ENCODE data around the gene ZNF616. TPM values are rescaled to one million over a fixed set of nuclear protein-coding genes. Genes with fewer than 3 reads are reported as not detected.
A peak's percentile ranks its signal among the peaks of the same experiment; 100 is the strongest.
"Not testable (repeated sequence)": the region's sequence is repeated elsewhere in the genome, so short reads cannot be mapped to it uniquely, and the experiment has no call there.

Gene ZNF616
- total RNA-seq, 1 experiment from 2014 or later = 1.6 TPM

DNA sequence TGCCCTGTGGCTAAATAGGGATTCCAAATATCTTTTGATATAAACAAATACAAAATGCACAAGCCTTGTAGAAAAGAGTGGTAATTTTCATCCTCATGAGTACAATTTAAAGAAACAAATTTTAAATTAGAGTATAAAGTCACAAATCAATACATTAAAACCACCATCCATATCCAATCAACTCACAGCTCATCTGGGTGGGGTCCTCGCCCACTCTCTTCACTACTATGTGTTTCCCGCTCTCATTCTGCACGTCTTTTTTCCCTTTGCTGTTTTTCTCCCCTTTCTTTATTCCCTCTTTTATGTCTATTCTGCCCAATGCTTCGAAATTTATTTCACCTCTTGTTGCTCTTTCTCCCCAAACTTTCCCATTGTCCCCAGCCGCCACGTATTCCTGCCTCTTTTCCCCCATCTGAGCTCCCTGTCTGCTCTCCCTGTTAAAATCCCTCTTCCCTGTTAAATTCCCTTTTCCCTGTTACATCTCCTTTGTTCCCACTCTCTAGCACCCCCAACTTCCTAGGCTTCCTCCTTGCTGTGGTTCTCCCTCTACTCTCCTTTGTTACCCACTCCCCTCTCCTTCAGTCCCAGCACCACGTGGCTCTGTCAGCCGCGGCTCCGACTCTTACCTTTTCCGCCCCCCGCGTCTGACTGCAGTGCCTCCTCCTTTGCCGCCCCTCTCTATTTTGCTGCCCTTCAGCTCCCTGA lies 1.3 kb downstream of the ZNF616 start:
- Histone ChIP-seq H3K36me3 (peaks cover 10% of the 10 kb centered on the region; the same call in 1 of the 2 replicates), H3K27me3 (no peaks in the 10 kb centered on the region), H3K4me3 (peak overlapping the region; percentile 68), H3K9me3 (peaks cover 29% of the 10 kb centered on the region)
- DNase-seq = peak; percentile 25

DNA sequence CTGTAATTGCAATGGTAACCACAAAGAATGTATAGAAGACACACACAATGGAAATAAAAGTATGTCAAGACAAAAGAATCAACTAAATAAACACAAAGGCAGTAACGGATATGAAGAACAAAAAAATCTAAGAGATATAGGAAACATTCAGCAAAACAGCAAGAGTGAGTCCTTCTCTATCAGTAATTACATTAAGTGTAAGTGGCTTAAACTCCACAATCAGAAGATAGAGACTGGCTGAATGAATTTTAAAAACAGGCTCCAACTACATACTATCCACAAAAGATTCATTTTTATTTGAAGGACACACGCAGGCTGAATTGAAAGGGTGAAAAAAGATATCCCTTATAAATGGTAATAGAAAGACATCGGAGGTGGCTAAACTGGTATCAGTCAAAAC lies 19.5 kb downstream of the ZNF616 start:
- H3K27me3 ChIP-seq = no peaks in the 10 kb centered on the region
- peaks cover 63% of the 10 kb centered on the region for H3K9me3 ChIP-seq
- H3K36me3 ChIP-seq = peaks cover 78% of the 10 kb centered on the region
- DNase-seq = no peak
- H3K4me3 ChIP-seq = no peak overlapping the region

DNA sequence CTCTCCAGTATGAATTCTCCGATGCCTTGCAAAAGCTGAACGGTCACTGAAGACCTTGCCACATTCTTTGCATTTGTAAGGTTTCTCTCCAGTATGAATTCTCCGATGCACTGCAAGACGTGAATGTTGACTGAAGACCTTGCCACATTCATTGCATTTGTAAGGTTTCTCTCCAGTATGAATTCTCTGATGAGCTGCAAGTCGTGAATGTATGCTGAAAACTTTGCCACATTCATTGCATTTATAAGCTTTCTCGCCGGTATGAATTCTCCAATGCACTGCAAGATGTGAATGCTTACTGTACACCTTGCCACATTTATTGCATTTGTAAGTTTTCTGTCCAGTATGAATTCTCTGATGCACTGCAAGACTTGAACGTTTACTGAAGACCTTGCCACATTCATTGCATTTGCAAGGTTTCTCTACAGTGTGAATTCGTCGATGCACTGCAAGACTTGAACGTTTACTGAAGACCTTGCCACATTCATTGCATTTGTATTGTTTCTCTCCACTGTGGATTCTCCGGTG lies 24.1 kb downstream of the ZNF616 start:
- DNase-seq = no peak
- peaks cover 53% of the 10 kb centered on the region for H3K36me3 ChIP-seq
- peaks cover 89% of the 10 kb centered on the region for H3K9me3 ChIP-seq
- H3K4me3 ChIP-seq = no peak overlapping the region
- H3K27me3 ChIP-seq = no peaks in the 10 kb centered on the region

DNA sequence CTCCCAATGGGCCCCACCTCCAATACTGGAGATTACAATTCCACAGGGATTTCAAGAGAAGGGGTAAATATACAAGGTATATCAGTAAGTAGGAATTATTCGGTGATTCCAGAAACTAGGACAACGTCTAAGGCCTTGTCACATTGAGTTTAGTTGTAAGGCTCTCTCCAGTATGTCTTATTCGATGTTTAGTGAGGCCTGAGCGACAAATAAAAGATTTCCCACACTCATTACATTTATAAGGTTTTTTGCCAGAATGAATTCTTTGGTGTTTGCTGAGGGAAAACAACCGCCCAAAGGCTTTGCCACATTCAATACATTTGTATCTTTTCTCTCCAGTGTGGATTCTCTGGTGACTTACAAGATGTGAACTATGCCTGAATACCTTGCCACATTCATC lies 25.0 kb downstream of the ZNF616 start:
- H3K9me3 ChIP-seq = peaks cover 86% of the 10 kb centered on the region

DNA sequence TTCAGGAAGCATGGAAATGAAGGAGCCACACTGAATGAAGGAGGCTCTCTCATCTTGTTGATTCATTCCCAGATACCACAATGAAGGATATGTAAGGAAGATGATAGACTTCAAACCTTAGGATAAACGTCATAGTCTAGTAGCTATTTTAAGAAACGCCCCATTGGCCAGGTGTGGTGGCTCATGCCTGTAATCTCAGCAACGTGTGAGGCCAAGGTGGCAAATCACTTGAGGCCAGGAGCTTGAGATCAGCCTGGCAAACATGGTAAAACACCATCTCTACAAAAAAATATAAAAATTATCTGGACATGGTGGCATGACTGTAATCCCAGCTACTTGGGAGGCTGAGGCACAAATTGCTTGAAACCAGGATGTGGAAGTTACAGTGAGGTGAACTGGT lies 27.1 kb downstream of the ZNF616 start:
- peaks cover 74% of the 10 kb centered on the region for H3K9me3 ChIP-seq
- peaks cover 28% of the 10 kb centered on the region for H3K36me3 ChIP-seq
- no peak for DNase-seq

More for the DNA sequence above, 25.0 kb downstream of the ZNF616 start:
- no peaks in the 10 kb centered on the region for H3K27me3 ChIP-seq
- peaks cover 44% of the 10 kb centered on the region for H3K36me3 ChIP-seq
- no peak for DNase-seq
- no peak overlapping the region for H3K4me3 ChIP-seq

DNA sequence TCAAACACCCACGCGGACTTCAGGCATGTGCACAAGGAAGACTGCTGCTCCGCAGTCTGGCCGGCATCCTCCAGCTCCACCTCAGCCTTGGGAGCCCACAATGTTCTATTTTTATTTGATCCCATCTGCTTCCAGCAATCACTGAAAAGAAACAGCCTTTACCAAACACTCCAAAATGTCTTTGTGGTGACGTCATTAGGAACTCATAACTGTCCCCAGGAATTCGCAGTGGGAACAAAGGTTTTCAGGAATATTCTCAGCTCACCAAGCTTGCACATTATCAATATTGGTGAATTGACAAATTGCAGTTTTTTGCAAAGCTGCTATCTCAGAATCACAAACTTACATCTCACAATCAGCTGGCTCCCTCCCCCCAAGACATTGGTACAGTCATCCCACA lies 29.0 kb downstream of the ZNF616 start:
- no peak for DNase-seq
- H3K4me3 ChIP-seq = no peak overlapping the region
- H3K36me3 ChIP-seq = peaks cover 12% of the 10 kb centered on the region
- peaks cover 70% of the 10 kb centered on the region for H3K9me3 ChIP-seq
- H3K27me3 ChIP-seq = no peaks in the 10 kb centered on the region

More for the DNA sequence above, 27.1 kb downstream of the ZNF616 start:
- Histone ChIP-seq H3K27me3 (no peaks in the 10 kb centered on the region), H3K4me3 (no peak overlapping the region)

DNA sequence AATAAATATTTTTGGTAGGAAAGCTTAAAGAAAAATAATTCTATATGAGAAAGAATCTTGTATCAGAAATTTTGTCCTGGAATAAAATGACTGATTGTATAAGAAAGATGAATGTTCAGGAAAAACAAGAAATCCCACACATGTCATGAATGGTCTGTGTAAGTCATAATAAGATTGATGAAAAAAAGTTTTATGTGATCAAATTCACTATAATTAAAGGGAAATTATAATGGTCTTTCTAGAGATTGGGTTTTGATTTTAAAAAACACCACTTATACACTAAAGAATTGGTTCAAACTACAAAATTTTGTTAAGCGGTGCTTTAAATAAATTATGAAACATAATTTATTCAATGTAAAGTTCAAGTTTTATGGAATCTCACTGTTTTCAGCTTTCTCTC lies 37.0 kb downstream of the ZNF616 start:
- peaks cover 41% of the 10 kb centered on the region for H3K9me3 ChIP-seq
- no peaks in the 10 kb centered on the region for H3K36me3 ChIP-seq
- H3K27me3 ChIP-seq = no peaks in the 10 kb centered on the region
- H3K4me3 ChIP-seq = no peak overlapping the region
- DNase-seq = no peak

DNA sequence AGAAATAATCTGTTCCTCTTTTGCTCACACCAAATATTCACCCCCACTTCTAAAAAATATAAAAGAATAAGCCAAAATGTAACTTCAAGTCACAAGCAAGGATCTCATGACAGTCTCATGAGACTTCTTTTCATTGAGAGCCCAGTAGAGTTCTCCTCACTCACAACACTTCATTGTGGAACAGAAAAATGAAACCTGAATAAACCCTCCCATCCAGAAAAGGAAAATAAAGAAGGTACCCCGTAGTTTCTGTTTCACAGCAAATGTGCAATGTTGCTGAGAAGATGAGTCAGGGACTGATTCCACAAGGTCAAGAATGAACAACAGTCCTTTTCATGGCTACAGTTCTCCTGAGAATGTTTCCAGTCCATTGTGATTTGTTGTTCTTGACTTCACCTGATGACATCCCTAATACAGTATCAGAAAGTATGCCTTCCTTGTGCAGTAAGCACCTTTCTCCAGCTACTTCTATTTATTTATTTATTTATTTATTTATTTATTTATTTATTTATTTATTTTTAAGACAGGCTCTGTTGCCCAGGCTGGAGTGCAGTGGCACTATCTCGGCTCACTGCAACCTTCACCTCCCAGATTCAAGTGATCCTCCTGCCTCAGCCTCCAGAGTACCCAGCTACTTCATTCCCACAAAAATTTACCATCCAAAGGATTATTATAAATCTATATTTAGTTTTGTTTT lies 37.7 kb downstream of the ZNF616 start:
- Histone ChIP-seq H3K36me3 (no peaks in the 10 kb centered on the region), H3K27me3 (no peaks in the 10 kb centered on the region), H3K4me3 (no peak overlapping the region), H3K9me3 (peaks cover 39% of the 10 kb centered on the region)
- DNase-seq = no peak

DNA sequence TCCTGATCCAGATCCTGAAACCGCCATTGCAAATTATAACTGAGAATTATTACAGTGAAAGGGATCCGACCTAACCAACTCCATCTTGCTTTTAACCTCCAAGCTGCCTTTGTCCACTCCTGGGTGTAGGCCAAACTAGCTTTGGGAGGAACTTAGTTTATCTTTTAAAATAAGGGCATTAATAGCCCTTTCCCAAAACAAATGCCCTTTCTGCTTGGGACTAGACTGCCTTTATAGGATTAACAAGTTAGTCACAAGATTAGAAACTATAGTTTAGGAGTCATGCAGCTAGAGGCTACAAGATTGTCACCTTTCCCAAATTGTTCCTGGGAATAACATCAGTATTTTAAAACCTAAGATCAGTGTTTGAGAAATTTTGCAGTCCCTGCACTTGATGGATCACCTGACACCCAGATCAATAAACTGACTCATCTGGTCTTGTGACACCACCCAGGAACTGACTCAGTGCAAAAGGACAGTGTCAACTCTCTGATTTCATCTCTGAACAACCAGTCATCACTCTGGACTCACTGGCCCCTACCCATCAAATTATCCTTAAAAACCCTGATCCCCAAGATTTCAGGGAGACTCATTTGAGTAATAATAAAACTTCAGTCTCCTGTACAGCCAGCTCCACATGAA lies 40.1 kb downstream of the ZNF616 start:
- no peak for DNase-seq
- Histone ChIP-seq H3K9me3 (peaks cover 33% of the 10 kb centered on the region), H3K27me3 (no peaks in the 10 kb centered on the region), H3K4me3 (no peak overlapping the region), H3K36me3 (peaks cover 2% of the 10 kb centered on the region; the same call in 1 of the 2 replicates)

DNA sequence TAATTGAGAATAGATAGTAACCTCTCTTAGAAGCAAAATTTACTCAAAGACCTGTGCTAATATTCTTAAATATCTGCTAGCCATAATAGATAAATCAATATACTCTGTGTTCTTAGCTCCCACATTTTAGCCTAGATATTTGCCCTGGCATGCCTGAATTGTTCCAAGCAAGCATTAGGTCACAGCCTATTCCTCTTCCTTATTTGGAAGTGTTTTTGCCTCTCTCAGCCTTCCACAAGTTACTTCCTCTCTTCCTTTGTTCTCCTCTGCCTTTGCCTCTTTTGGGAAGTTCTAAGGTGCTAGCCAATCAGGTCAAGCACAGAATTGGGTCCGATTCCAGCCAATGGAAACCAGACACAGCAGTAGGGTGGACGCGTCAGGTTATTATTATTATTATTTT lies 43.3 kb downstream of the ZNF616 start:
- not testable (repeated sequence) for DNase-seq, H3K27me3 ChIP-seq
- peaks cover 30% of the 10 kb centered on the region for H3K36me3 ChIP-seq
- peaks cover 46% of the 10 kb centered on the region for H3K9me3 ChIP-seq
- peak overlapping the region; percentile 94; the same call in 1 of the 2 replicates for H3K4me3 ChIP-seq

DNA sequence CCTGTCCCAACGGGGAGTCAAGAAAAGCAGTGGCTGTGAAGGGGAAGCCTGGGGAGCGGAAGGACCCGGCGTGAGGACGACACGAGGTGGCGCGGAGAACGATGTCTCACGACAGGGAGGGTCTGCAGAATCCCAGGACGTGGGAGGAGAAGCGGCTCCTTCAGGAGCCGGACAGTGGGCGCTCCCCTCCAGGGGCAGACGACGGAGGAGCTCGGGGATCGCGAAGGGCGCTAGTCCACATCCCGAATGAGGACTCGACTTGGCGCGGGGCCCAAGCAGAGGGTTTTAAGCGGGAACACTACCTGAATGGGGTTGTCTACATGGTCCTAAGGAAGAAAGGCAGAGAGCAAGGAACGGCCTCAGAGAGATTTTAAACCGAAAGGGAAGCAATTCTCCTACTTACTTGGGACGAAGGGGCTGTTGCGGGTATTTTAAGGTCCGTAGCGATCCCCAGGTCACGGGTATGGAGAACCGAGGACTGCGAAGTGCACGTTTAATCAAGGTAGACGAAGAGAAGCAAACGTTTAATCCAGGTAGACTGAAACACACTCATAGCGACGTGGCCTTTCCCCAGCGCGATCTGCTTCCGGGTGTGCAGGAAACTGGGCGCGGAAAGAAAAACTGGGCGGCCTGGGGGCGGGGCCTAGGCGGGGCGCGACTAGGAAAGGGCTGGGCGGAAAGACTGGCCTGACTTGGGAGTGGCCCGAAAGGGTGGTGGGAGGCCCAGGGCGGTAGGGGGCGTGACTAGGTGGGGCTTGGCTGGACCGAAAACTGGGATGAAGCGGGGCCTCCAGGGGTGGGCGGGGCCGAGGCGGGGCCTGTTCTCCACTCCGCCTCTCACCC lies 44.3 kb downstream of the ZNF616 start, which contains the start of gene ZNF841:
TSS of gene ZNF841 (minus strand) at position 594 of the 843 bp plus-strand sequence. CDS start 10,964 bp downstream, outside the sequence.
- H3K9me3 ChIP-seq = peaks cover 47% of the 10 kb centered on the region
- DNase-seq = peak; percentile 99
- H3K36me3 ChIP-seq = peaks cover 40% of the 10 kb centered on the region
- no peaks in the 10 kb centered on the region for H3K27me3 ChIP-seq
- peak within 1 kb of the TSS; percentile 94 for H3K4me3 ChIP-seq

DNA sequence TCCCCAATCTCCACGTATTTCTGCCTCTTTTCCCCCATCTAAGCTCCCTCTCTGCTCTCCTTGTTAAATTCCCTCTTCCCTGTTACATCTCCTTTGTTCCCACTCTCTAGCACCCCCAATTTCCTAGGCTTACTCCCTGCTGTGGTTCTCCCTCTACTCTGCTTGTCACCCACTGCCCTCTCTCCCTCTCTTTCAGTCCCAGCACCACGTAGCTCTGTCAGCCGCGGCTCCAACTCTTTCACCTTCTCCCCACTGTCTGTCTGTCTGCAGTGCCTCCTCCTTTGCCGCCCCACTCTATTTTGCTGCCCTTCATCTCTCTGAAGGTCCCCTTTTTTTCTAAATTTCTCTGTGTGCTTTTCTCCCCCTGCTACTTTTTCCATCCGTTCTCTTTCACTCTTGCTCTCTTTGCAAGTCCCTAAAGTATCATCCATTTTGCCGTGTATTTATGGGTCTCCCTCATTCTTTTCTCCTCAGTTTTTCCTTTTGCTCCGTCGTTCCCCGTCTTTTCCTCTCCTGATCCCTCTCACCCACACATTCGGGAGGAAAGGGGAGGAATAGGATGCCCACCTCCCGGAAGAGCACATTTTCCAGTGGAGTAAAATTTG lies 45.1 kb downstream of the ZNF616 start:
- no peak for DNase-seq

DNA sequence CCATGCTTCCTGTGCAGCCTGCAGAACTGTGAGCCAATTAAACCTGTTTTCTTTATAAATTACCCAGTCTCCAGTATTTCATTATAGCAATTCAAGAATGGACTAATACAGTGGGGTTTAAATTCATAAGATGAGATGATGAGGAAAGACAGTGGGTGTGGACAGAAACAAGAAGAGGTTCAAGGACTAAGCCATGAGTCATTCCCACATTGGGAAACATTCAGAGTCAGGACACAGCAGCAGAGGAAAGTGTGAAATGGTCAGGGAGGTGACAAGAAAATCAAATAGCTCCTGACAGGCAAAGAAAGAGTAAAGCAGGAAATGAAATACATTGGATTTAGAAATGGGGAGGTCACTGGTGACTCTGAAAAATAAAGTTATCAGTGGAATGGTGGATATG lies 53.3 kb downstream of the ZNF616 start:
- Histone ChIP-seq H3K9me3 (peaks cover 74% of the 10 kb centered on the region), H3K36me3 (peaks cover 98% of the 10 kb centered on the region), H3K27me3 (no peaks in the 10 kb centered on the region), H3K4me3 (no peak overlapping the region)
- no peak for DNase-seq

More for the DNA sequence above, 45.1 kb downstream of the ZNF616 start:
- H3K4me3 ChIP-seq = peak overlapping the region; percentile 94
- H3K36me3 ChIP-seq = peaks cover 48% of the 10 kb centered on the region
- H3K9me3 ChIP-seq = peaks cover 55% of the 10 kb centered on the region
- no peaks in the 10 kb centered on the region for H3K27me3 ChIP-seq

DNA sequence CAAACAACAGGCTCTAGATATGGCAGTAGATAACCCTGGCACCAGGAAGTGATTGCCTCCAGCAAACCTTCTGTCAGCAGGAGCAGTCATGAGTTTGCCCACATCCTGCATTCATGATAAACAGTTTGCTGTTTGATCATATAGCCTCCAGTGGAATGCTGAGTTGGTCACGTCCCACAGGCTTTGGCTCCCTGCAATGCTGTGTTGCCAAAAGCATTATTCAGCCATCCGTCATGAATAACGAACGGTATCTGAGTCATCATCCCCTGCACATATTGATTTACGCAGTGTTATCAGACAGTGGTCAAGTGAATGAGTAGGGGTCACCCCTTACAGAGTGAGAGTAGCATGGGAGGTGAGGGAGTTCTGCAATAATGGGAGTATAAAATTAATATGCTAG lies 69.2 kb downstream of the ZNF616 start:
- DNase-seq = peak; percentile 31

DNA sequence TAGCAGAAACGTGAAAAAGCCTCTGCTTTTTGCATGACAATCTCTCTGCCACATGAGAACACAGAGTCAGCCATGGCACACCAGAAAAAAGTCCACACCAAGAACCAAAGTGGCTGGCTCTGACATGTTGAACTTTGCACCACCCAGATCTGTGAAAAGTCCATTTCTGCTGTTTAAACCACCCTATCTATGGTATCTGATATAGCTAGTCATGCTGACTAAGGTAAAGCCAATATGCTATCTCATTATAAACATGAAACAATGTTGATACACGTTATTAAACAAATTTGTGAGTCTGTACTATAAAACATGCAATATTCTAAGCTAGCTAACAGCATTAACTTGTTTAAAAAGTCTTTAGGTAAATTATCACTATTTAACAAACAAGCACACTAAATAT lies 70.1 kb downstream of the ZNF616 start:
- H3K27me3 ChIP-seq = no peaks in the 10 kb centered on the region
- H3K4me3 ChIP-seq = no peak overlapping the region
- H3K36me3 ChIP-seq = peaks cover 97% of the 10 kb centered on the region
- DNase-seq = no peak
- peaks cover 77% of the 10 kb centered on the region for H3K9me3 ChIP-seq

More for the DNA sequence above, 69.2 kb downstream of the ZNF616 start:
- H3K9me3 ChIP-seq = peaks cover 69% of the 10 kb centered on the region
- H3K36me3 ChIP-seq = peaks cover 97% of the 10 kb centered on the region
- no peaks in the 10 kb centered on the region for H3K27me3 ChIP-seq
- H3K4me3 ChIP-seq = no peak overlapping the region
